WTC11 (cell line): ENCODE results near the gene SEMA6B. TPM values are rescaled to one million over a fixed set of nuclear protein-coding genes. Genes with fewer than 3 reads are reported as not detected.
A peak's percentile ranks its signal among the peaks of the same experiment; 100 is the strongest.

Experiments
- ATAC-seq: fragments of 200-7000 bp; cut with Tn5 transposase; 2 replicates; pipeline ENCODE4 v1.10.0; 2021; ENCODE audit warnings: mild to moderate bottlenecking, moderate library complexity
- CTCF ChIA-PET: fragments of 300-600 bp; sonication (Branson Sonifier 250); formaldehyde crosslinking; loops from one replicate; lab custom pipeline; 2021; ENCODE audit warnings: antibody characterized with exemption; lab: Charles Lee
- POLR2A ChIA-PET: fragments of 350-600 bp; sonication (Branson Sonifier 250); formaldehyde crosslinking; loops from one replicate; lab custom pipeline; 2021; ENCODE audit warnings: antibody characterized with exemption; lab: Charles Lee
- DNase-seq: peaks from one replicate; pipeline ENCODE4 v3.0.0; 2021; ENCODE audit warnings: low spot score
- H3K27ac Mint-ChIP-seq: 2 replicates; pipeline ENCODE4 v1.8.0; 2021; ENCODE audit warnings: mixed read lengths
- H3K27me3 Mint-ChIP-seq: 2 replicates; pipeline ENCODE4 v1.8.0; 2021; ENCODE audit warnings: low read depth, mild to moderate bottlenecking, moderate library complexity, mixed read lengths
- H3K36me3 Mint-ChIP-seq: 2 replicates; pipeline ENCODE4 v1.8.0; 2021; ENCODE audit warnings: mixed read lengths
- H3K4me1 Mint-ChIP-seq: 2 replicates; pipeline ENCODE4 v1.8.0; 2022; ENCODE audit warnings: mixed read lengths
- H3K4me3 Mint-ChIP-seq: 2 replicates; pipeline ENCODE4 v1.8.0; 2021; ENCODE audit warnings: mild to moderate bottlenecking, moderate library complexity, mixed read lengths
- H3K9me3 Mint-ChIP-seq: 2 replicates; pipeline ENCODE4 v1.8.0; 2021; ENCODE audit warnings: mixed read lengths
- AFF4 ChIP-seq: sonication (generic); formaldehyde crosslinking; IDR thresholded peaks from 2 replicates; pipeline ENCODE4 v1.8.1; 2023; ENCODE audit warnings: mild to moderate bottlenecking, missing genetic modification reagents, borderline replicate concordance
- ESRRA ChIP-seq: sonication (generic); formaldehyde crosslinking; IDR thresholded peaks from 2 replicates; pipeline ENCODE4 v1.8.1; 2022; ENCODE audit warnings: mild to moderate bottlenecking, missing genetic modification reagents, borderline replicate concordance
- FOXP1 ChIP-seq: sonication (generic); formaldehyde crosslinking; IDR thresholded peaks from 2 replicates; pipeline ENCODE4 v1.8.0; 2022; ENCODE audit warnings: missing genetic modification reagents, mild to moderate bottlenecking, moderate library complexity, borderline replicate concordance
- GABPB1 ChIP-seq: sonication (generic); formaldehyde crosslinking; IDR thresholded peaks from 2 replicates; pipeline ENCODE4 v1.8.1; 2023; ENCODE audit warnings: mild to moderate bottlenecking, missing genetic modification reagents
- GRHL2 ChIP-seq: fragments of 250-450 bp; sonication (Bioruptor Pico); IDR thresholded peaks from 2 replicates; pipeline ENCODE4 v1.8.0; 2022; ENCODE audit warnings: mild to moderate bottlenecking, moderate library complexity; ENCODE audit not compliant: insufficient replicate concordance, severe bottlenecking
- NFATC4 ChIP-seq: fragments of 250-450 bp; sonication (Bioruptor Pico); IDR thresholded peaks from 2 replicates; pipeline ENCODE4 v1.9.0; 2021; ENCODE audit warnings: mild to moderate bottlenecking
- RELA ChIP-seq: sonication (generic); formaldehyde crosslinking; IDR thresholded peaks from 2 replicates; pipeline ENCODE4 v1.8.1; 2022; ENCODE audit warnings: missing genetic modification reagents, mild to moderate bottlenecking, borderline replicate concordance
- TEAD4 ChIP-seq: sonication (generic); formaldehyde crosslinking; IDR thresholded peaks from 2 replicates; pipeline ENCODE4 v1.8.0; 2022; ENCODE audit warnings: mild to moderate bottlenecking, missing genetic modification reagents
- ZNF281 ChIP-seq: sonication (generic); formaldehyde crosslinking; IDR thresholded peaks from 2 replicates; pipeline ENCODE4 v1.8.0; 2023; ENCODE audit warnings: mild to moderate bottlenecking, missing genetic modification reagents
- ZNF671 ChIP-seq: fragments of 250-450 bp; sonication (Bioruptor Pico); IDR thresholded peaks from 2 replicates; pipeline ENCODE4 v1.8.0; 2021; ENCODE audit warnings: mild to moderate bottlenecking
- ZSCAN18 ChIP-seq: fragments of 250-450 bp; sonication (Bioruptor Pico); IDR thresholded peaks from 2 replicates; pipeline ENCODE4 v2.1.2; 2022; ENCODE audit warnings: mild to moderate bottlenecking, moderate library complexity
- total RNA-seq: library from RNA; stranded (reverse); gene quantifications from 3 replicates; pipeline ENCODE4 v1.2.3, GENCODE V29; 2021
- TF ChIP-seq, protein P1 (sequence below): fragments of 250-450 bp; sonication (Bioruptor Pico); IDR thresholded peaks from 2 replicates; pipeline ENCODE4 v1.9.0; 2021; ENCODE audit warnings: mild to moderate bottlenecking, borderline replicate concordance
- TF ChIP-seq, protein P2 (sequence below): sonication (generic); formaldehyde crosslinking; IDR thresholded peaks from 2 replicates; pipeline ENCODE4 v1.8.0; 2023; ENCODE audit warnings: missing genetic modification reagents
- TF ChIP-seq, protein P3 (sequence below): sonication (generic); formaldehyde crosslinking; IDR thresholded peaks from 2 replicates; pipeline ENCODE4 v1.8.1; 2023; ENCODE audit warnings: mild to moderate bottlenecking, moderate library complexity, missing genetic modification reagents

The SEMA6B gene
- total RNA-seq, 1 experiment from 2014 or later, result 45.1 TPM

DNA sequence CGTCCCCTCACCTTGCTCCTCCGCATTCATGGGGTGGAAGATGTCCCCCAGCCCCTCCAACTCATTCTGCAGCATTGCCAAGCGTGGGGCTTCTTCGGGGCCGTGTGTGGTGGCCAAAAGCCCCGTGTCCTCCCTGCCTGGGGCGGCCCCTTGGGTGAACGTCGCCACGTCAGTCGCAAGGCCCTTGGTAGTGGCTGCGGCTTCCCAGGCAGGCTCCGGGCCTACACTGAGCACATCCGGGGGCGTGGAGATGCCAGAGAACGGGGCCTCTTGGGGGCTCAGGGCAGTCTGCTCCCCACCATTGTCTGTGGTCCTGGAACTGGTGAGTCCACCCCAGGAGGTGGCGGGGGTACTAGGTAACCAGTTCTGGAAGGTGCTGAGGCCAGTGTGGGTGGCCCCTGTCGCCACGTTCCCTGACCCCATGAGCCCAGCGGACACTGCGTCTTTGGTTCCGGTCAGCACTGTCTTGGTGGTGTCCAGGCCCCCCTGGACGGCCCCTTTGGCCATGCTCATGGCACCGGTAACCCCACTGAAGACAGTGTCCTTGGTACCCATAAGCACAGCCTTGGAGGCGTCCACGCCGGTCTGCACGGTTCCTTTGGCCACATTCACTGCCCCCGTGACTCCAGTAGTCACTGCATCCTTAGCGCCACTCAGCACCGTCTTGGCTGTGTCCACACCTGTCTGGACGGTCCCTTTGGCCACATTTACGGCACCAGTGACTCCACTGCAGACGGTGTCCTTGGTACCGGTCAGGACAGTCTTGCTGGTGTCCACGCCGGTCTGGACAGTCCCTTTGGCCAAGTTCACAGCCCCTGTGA lies 48.8 kb downstream of the SEMA6B start:
- ATAC-seq (peak; percentile 24), DNase-seq (no peak)
- H3K4me3 Mint-ChIP-seq, result no peak overlapping the region
- TF ChIP-seq GRHL2 (CRISPR knock-in tag) (no peak), ZNF281 (no peak), ESRRA (CRISPR knock-in tag) (no peak), GABPB1 (CRISPR knock-in tag) (no peak), TEAD4 (no peak), ZNF671 (CRISPR knock-in tag) (no peak), RELA (CRISPR knock-in tag) (no peak), AFF4 (CRISPR knock-in tag) (no peak), NFATC4 (CRISPR knock-in tag) (no peak), FOXP1 (CRISPR knock-in tag) (no peak), ZSCAN18 (CRISPR knock-in tag) (no peak)
- TF ChIP-seq, protein P1, sequence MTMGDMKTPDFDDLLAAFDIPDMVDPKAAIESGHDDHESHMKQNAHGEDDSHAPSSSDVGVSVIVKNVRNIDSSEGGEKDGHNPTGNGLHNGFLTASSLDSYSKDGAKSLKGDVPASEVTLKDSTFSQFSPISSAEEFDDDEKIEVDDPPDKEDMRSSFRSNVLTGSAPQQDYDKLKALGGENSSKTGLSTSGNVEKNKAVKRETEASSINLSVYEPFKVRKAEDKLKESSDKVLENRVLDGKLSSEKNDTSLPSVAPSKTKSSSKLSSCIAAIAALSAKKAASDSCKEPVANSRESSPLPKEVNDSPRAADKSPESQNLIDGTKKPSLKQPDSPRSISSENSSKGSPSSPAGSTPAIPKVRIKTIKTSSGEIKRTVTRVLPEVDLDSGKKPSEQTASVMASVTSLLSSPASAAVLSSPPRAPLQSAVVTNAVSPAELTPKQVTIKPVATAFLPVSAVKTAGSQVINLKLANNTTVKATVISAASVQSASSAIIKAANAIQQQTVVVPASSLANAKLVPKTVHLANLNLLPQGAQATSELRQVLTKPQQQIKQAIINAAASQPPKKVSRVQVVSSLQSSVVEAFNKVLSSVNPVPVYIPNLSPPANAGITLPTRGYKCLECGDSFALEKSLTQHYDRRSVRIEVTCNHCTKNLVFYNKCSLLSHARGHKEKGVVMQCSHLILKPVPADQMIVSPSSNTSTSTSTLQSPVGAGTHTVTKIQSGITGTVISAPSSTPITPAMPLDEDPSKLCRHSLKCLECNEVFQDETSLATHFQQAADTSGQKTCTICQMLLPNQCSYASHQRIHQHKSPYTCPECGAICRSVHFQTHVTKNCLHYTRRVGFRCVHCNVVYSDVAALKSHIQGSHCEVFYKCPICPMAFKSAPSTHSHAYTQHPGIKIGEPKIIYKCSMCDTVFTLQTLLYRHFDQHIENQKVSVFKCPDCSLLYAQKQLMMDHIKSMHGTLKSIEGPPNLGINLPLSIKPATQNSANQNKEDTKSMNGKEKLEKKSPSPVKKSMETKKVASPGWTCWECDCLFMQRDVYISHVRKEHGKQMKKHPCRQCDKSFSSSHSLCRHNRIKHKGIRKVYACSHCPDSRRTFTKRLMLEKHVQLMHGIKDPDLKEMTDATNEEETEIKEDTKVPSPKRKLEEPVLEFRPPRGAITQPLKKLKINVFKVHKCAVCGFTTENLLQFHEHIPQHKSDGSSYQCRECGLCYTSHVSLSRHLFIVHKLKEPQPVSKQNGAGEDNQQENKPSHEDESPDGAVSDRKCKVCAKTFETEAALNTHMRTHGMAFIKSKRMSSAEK (CRISPR knock-in tag), result no peak
- TF ChIP-seq, protein P2, sequence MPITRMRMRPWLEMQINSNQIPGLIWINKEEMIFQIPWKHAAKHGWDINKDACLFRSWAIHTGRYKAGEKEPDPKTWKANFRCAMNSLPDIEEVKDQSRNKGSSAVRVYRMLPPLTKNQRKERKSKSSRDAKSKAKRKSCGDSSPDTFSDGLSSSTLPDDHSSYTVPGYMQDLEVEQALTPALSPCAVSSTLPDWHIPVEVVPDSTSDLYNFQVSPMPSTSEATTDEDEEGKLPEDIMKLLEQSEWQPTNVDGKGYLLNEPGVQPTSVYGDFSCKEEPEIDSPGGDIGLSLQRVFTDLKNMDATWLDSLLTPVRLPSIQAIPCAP (CRISPR knock-in tag), result no peak
- TF ChIP-seq, protein P3, sequence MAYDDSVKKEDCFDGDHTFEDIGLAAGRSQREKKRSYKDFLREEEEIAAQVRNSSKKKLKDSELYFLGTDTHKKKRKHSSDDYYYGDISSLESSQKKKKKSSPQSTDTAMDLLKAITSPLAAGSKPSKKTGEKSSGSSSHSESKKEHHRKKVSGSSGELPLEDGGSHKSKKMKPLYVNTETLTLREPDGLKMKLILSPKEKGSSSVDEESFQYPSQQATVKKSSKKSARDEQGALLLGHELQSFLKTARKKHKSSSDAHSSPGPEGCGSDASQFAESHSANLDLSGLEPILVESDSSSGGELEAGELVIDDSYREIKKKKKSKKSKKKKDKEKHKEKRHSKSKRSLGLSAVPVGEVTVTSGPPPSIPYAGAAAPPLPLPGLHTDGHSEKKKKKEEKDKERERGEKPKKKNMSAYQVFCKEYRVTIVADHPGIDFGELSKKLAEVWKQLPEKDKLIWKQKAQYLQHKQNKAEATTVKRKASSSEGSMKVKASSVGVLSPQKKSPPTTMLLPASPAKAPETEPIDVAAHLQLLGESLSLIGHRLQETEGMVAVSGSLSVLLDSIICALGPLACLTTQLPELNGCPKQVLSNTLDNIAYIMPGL (CRISPR knock-in tag), result no peak
- CTCF ChIA-PET, result interaction anchor here (1.3 kb wide), 1 partner anchor 13 kb away, joined by 9 read pairs; no protein-coding TSS in a partner anchor
- peaks cover 6% of the 10 kb centered on the region; the same call in 1 of the 2 replicates for H3K36me3 Mint-ChIP-seq
- no peaks in the 10 kb centered on the region for H3K4me1 Mint-ChIP-seq
- H3K27ac Mint-ChIP-seq, result no peak overlapping the region
- peaks cover 82% of the 10 kb centered on the region for H3K27me3 Mint-ChIP-seq
- no peaks in the 10 kb centered on the region for H3K9me3 Mint-ChIP-seq
- POLR2A ChIA-PET, result interaction anchor here (0.6 kb wide), 1 partner anchor 448 kb away, joined by 3 read pairs; no protein-coding TSS in a partner anchor
